Erythroblast (primary cell): ENCODE results near the gene FGF14.

Experiments used
- GATA1 ChIP-seq: IDR thresholded peaks from 2 replicates; pipeline ENCODE4 v1.6.1; 2011; ENCODE audit warnings: low read depth, mild to moderate bottlenecking, control low read depth, low read length, moderate library complexity
- POLR2A ChIP-seq: IDR thresholded peaks from 2 replicates; pipeline ENCODE4 v1.6.1; 2011; ENCODE audit warnings: mild to moderate bottlenecking, low read length

GRCh38 chr13:101751488-101751887 is 650.4 kb downstream of the FGF14 start:
- no peak for TF ChIP-seq POLR2A
- TF ChIP-seq GATA1, result no peak
